ENCODE measurements around the gene TRNT1. TPM values are rescaled to one million over a fixed set of nuclear protein-coding genes. Genes with fewer than 3 reads are reported as not detected.

The TRNT1 gene
- 10 to 100 TPM; 29.7 to 70.0 TPM for total RNA-seq

DNA sequence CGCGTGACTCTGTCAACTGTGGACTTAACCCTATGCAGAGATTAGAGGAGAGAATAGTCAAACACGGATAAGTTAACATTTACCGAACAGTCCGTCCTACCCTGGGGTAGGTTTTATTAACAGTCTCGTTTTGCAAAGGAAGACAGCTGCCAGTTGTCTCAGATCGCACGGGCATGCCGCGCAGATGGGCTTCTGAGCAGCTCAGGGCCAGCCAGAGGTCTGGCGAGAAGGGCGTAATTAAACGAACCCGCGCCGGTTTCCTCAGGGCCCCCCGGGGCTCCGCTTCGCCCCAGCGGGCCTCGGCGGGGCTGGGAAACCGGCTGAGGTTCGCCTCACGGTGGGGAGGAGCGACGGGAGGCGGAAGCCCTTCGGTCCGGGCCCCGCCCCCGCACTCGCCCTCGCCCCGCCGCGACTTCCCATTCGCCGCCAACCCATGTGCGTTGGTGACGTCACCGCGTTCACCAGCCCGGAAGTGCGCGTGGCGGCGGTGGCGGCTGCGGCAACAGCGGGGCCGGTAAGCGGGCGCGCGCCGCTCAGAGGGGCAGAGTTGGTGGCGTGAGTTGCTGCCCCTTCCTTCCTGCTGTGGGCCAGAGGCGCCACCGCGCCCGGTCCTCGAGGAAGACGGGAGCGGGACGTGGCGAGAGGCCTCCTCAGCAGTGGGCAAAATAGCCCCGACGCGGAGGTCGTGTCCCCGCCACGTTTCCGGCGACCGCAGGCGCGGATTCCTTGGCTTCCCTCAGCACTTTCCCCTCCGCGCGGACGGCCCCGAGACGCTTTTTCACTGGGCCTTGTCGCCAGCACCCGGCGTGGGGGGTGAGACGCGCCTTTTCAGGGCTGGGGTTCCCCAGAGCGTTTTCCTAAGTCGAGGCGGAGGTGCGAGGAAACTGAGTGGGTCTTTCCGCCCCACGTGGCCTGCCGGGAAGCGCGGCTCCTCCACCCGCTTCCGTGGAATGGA is at the start of gene TRNT1:
Gene TRNT1, plus strand, starts transcription at position 464 of the 955 bp plus-strand sequence. CDS start 2,101 bp downstream, outside the sequence.
- H3K27ac Mint-ChIP-seq, result peak within 1 kb of the TSS; percentile 99 to 100
- ATAC-seq, result peak; percentile 93 to 96
- H3K36me3 Mint-ChIP-seq, result peaks cover 23% of the 10 kb centered on the region
- H3K9me3 Mint-ChIP-seq, result no peaks in the 10 kb centered on the region
- peak within 1 kb of the TSS; percentile 99 for H3K4me3 Mint-ChIP-seq
- no peaks in the 10 kb centered on the region for H3K27me3 Mint-ChIP-seq
- DNase-seq (ENCODE audit: low spot score), result peak; percentile 97
- H3K4me1 Mint-ChIP-seq (ENCODE audit: low read depth in 2 of 2), result peaks cover 29 to 38% of the 10 kb centered on the region in 2 donors

DNA sequence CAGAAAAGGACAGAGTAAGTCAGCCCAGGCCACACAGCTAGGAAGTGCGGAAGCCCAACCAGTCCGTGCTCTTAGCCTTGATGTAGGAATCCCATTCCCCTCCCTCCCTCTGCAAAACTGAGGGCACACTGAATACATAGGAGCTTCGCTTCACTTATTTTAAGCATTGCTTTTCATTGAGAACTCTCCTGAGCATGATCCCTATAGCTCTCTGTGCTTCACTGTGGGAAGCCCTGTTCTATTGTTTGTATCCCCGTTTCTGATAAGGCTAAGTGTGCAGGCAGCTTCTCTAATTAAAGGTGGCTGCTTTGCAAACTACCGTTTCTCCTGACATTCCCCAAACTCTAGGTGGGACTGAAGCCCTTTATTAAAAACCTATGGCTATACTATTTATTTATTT is 46.4 kb upstream of the TRNT1 start:
- no peak for DNase-seq (ENCODE audit: low spot score)
- no peaks in the 10 kb centered on the region for H3K4me1 Mint-ChIP-seq (ENCODE audit: low read depth in 2 of 2)
- peaks cover 0 to 9% of the 10 kb centered on the region in 2 donors for H3K27me3 Mint-ChIP-seq
- ATAC-seq, result no peak
- H3K36me3 Mint-ChIP-seq, result no peaks in the 10 kb centered on the region
- no peak overlapping the region for H3K4me3 Mint-ChIP-seq
- H3K9me3 Mint-ChIP-seq, result no peaks in the 10 kb centered on the region
- H3K27ac Mint-ChIP-seq, result no peak overlapping the region

GRCh38 chr3:3081381-3082233 is 45.1 kb upstream of the TRNT1 start:
- Mint-ChIP-seq H3K27me3 (peaks cover 0 to 10% of the 10 kb centered on the region in 2 donors), H3K4me3 (no peak overlapping the region), H3K9me3 (no peaks in the 10 kb centered on the region), H3K4me1 (ENCODE audit: low read depth in 2 of 2) (peaks cover 0 to 2% of the 10 kb centered on the region in 2 donors), H3K36me3 (no peaks in the 10 kb centered on the region), H3K27ac (no peak overlapping the region)
- ATAC-seq (no peak), DNase-seq (ENCODE audit: low spot score) (no peak)

DNA sequence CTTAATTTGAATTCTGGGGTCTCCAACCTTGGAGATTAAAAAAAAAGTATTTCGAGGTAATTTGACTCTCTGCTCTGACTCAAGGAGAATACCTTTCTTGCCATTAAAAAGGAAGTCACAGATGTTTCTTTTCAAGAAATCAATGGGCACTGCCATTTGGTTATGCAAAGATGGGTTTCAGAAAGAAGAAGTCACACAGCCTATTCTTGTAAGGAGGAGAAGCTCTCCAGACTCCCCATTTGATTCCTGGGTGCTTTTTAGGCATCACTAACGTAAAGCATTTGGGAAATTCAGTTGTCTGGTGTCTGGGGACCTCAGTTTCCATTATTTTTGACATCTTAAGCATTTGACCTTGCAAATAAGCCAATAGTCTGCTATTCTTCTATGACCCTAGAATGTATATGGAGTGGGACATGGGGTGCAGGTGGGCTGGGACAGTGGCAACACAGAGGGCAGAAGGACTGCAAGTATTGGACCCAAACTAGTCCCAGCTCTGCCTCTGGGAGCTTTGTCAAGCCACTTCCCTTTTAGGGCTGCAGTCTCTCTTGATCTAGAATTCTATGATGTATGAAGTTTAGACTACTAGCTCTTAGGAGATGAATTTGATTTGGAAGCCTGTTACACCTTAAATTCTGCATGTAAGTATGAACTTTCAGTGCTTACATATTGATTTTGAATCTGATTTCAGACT is 44.4 kb upstream of the TRNT1 start:
- Mint-ChIP-seq H3K4me3 (no peak overlapping the region), H3K27ac (no peak overlapping the region), H3K4me1 (ENCODE audit: low read depth in 2 of 2) (peaks cover 0 to 2% of the 10 kb centered on the region in 2 donors), H3K36me3 (no peaks in the 10 kb centered on the region), H3K9me3 (no peaks in the 10 kb centered on the region), H3K27me3 (peaks cover 0 to 12% of the 10 kb centered on the region in 2 donors)
- ATAC-seq (no peak), DNase-seq (ENCODE audit: low spot score) (no peak)

GRCh38 chr3:3084890-3085289 is 41.9 kb upstream of the TRNT1 start:
- no peaks in the 10 kb centered on the region for H3K36me3 Mint-ChIP-seq
- no peak overlapping the region for H3K27ac Mint-ChIP-seq
- H3K4me1 Mint-ChIP-seq (ENCODE audit: low read depth in 2 of 2), result peaks cover 0 to 2% of the 10 kb centered on the region in 2 donors
- no peaks in the 10 kb centered on the region for H3K9me3 Mint-ChIP-seq
- peaks cover 0 to 12% of the 10 kb centered on the region in 2 donors for H3K27me3 Mint-ChIP-seq
- DNase-seq (ENCODE audit: low spot score) (no peak), ATAC-seq (no peak)
- H3K4me3 Mint-ChIP-seq, result no peak overlapping the region

DNA sequence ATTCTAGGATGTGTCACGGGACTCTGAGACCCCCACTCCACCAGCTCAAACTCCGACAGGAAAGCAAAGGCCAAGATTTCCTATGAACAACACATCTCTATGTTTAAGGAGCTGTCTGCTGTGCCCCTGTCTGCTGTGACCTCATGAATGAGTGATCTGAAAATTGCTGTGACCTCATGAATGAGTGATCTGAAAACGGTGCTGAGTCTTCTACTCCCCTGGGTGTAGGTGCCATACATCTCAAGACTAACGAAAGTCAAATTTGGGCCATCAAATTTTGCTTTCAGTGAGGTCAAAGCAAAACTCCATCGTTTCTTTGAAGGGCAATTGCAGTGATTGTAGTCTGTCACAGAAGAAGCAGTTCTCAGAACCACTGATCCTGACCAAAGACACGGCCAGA is 41.0 kb upstream of the TRNT1 start:
- H3K36me3 Mint-ChIP-seq, result no peaks in the 10 kb centered on the region
- peak overlapping the region in 1 of 2 donors; percentile 24 for H3K27ac Mint-ChIP-seq
- H3K4me3 Mint-ChIP-seq, result no peak overlapping the region
- H3K9me3 Mint-ChIP-seq, result no peaks in the 10 kb centered on the region
- H3K27me3 Mint-ChIP-seq, result peaks cover 0 to 13% of the 10 kb centered on the region in 2 donors
- DNase-seq (ENCODE audit: low spot score) (no peak), ATAC-seq (no peak)
- peaks cover 0 to 2% of the 10 kb centered on the region in 2 donors for H3K4me1 Mint-ChIP-seq (ENCODE audit: low read depth in 2 of 2)

DNA sequence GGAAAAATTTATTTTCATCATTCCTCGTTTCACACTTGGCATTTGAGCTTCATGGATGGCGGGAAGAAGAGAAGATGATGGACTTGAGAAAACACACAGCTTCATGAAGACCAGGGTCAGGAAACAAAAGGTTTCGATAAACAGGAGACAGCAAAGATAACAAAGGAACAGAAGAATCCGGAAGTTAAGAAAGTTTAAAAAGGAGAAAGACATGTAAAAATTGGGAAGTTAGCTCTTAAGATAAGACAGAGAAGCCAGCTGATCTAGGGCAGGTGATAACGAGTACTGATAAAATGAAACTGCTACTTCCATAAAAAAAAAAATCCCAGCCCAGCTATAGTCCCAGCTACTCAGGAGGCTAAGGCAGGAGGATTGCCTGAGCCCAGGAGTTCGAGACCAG is 40.5 kb upstream of the TRNT1 start:
- H3K27ac Mint-ChIP-seq, result peak overlapping the region in 1 of 2 donors; percentile 24
- H3K4me3 Mint-ChIP-seq, result no peak overlapping the region
- DNase-seq (ENCODE audit: low spot score), result no peak
- peaks cover 0 to 2% of the 10 kb centered on the region in 2 donors for H3K4me1 Mint-ChIP-seq (ENCODE audit: low read depth in 2 of 2)
- peaks cover 0 to 17% of the 10 kb centered on the region in 2 donors for H3K27me3 Mint-ChIP-seq
- H3K36me3 Mint-ChIP-seq, result no peaks in the 10 kb centered on the region
- no peak for ATAC-seq
- no peaks in the 10 kb centered on the region for H3K9me3 Mint-ChIP-seq

DNA sequence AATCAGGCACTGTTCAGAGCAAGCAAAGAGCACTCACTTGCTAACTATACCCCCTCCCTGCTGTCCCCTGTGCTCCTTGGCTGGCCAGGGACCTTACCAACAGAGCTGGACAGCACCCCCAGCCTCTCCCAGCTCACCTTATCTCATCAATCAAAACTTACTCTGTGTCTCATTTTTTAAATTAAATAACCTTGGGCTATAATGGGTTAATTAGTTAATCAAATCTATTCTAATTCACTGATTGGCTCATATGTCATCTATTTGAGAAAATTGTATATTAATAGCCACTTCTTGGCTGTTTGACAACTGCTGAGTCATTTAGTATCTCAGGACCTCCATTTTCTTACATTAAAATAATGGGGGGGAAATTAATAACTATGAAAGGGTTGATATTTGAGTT is 39.5 kb upstream of the TRNT1 start:
- no peak overlapping the region for H3K27ac Mint-ChIP-seq
- peaks cover 0 to 17% of the 10 kb centered on the region in 2 donors for H3K27me3 Mint-ChIP-seq

GRCh38 chr3:3087716-3088465 is 38.8 kb upstream of the TRNT1 start:
- ATAC-seq, result no peak

More for the DNA sequence above, 39.5 kb upstream of the TRNT1 start:
- no peak for DNase-seq (ENCODE audit: low spot score)
- H3K4me1 Mint-ChIP-seq (ENCODE audit: low read depth in 2 of 2), result peaks cover 0 to 2% of the 10 kb centered on the region in 2 donors
- H3K4me3 Mint-ChIP-seq, result no peak overlapping the region
- ATAC-seq, result no peak
- H3K9me3 Mint-ChIP-seq, result no peaks in the 10 kb centered on the region
- no peaks in the 10 kb centered on the region for H3K36me3 Mint-ChIP-seq

GRCh38 chr3:3089017-3089416 is 37.7 kb upstream of the TRNT1 start:
- H3K4me3 Mint-ChIP-seq, result no peak overlapping the region
- ATAC-seq, result no peak
- H3K4me1 Mint-ChIP-seq (ENCODE audit: low read depth in 2 of 2), result peaks cover 0 to 2% of the 10 kb centered on the region in 2 donors
- H3K27me3 Mint-ChIP-seq, result peaks cover 0 to 16% of the 10 kb centered on the region in 2 donors
- no peaks in the 10 kb centered on the region for H3K36me3 Mint-ChIP-seq
- no peaks in the 10 kb centered on the region for H3K9me3 Mint-ChIP-seq
- H3K27ac Mint-ChIP-seq, result no peak overlapping the region
- DNase-seq (ENCODE audit: low spot score), result no peak

More at GRCh38 chr3:3087716-3088465, 38.8 kb upstream of the TRNT1 start:
- no peaks in the 10 kb centered on the region for H3K36me3 Mint-ChIP-seq
- H3K9me3 Mint-ChIP-seq, result no peaks in the 10 kb centered on the region
- H3K27me3 Mint-ChIP-seq, result peaks cover 0 to 18% of the 10 kb centered on the region in 2 donors
- no peak overlapping the region for H3K27ac Mint-ChIP-seq
- H3K4me1 Mint-ChIP-seq (ENCODE audit: low read depth in 2 of 2), result peaks cover 0 to 2% of the 10 kb centered on the region in 2 donors
- DNase-seq (ENCODE audit: low spot score), result no peak
- H3K4me3 Mint-ChIP-seq, result no peak overlapping the region

GRCh38 chr3:3097958-3098357 is 28.8 kb upstream of the TRNT1 start:
- H3K36me3 Mint-ChIP-seq, result no peaks in the 10 kb centered on the region
- no peak overlapping the region for H3K4me3 Mint-ChIP-seq
- peaks cover 0 to 14% of the 10 kb centered on the region in 2 donors for H3K27me3 Mint-ChIP-seq
- H3K9me3 Mint-ChIP-seq, result no peaks in the 10 kb centered on the region
- DNase-seq (ENCODE audit: low spot score) (no peak), ATAC-seq (no peak)
- no peak overlapping the region for H3K27ac Mint-ChIP-seq
- H3K4me1 Mint-ChIP-seq (ENCODE audit: low read depth in 2 of 2), result no peaks in the 10 kb centered on the region

GRCh38 chr3:3101660-3102458 is 24.9 kb upstream of the TRNT1 start:
- Mint-ChIP-seq H3K9me3 (no peaks in the 10 kb centered on the region), H3K4me3 (no peak overlapping the region), H3K27me3 (peaks cover 12% of the 10 kb centered on the region in 2 donors), H3K36me3 (peaks cover 4% of the 10 kb centered on the region), H3K4me1 (ENCODE audit: low read depth in 2 of 2) (peaks cover 0 to 11% of the 10 kb centered on the region in 2 donors), H3K27ac (no peak overlapping the region)
- ATAC-seq (no peak), DNase-seq (ENCODE audit: low spot score) (no peak)

All from natural killer cell treated with Interleukin-12 subunit alpha and Interleukin-12 subunit beta and Interleukin-15 and Interleukin-18, amount 100 ng/mL, for 72 hours (primary cell).